Peyer's patch (tissue), 4 donors: Measurements from ENCODE around the gene RPLP2. TPM values are rescaled to one million over a fixed set of nuclear protein-coding genes. Genes with fewer than 3 reads are reported as not detected.

Experiments
- DNase-seq, 3 donors: peaks; one replicate each; pipeline ENCODE4 v3.0.0-alpha.2; 2017 to 2019
- H3K27ac ChIP-seq, 4 donors: fragments of 200-600 bp; sonication (generic); one replicate each; pipeline ENCODE4 v1.5.1; 2016 to 2019
- H3K27me3 ChIP-seq, 2 donors: fragments of 200-600 bp; sonication (generic); one replicate each; pipeline ENCODE4 v1.5.1; 2019
- H3K36me3 ChIP-seq, 3 donors: fragments of 200-600 bp; sonication (generic); one replicate each; pipeline ENCODE4 v1.5.1; 2016 to 2019
- H3K4me1 ChIP-seq, 4 donors: fragments of 200-600 bp; sonication (generic); one replicate each; pipeline ENCODE4 v1.5.1; 2016 to 2019
- H3K4me3 ChIP-seq, 4 donors: fragments of 200-600 bp; sonication (generic); 1 replicate in 3 of 4; 2 replicates in 1 of 4; pipeline ENCODE4 v1.5.1; 2016 to 2019; ENCODE audit warnings: mild to moderate bottlenecking in 1 of 4
- H3K9me3 ChIP-seq, 4 donors: fragments of 200-600 bp; sonication (generic); one replicate each; pipeline ENCODE4 v1.5.1; 2016 to 2019; ENCODE audit warnings: mild to moderate bottlenecking in 1 of 4
- CTCF ChIP-seq, 6 experiments: fragments of 450-650 bp in 4 of 6; fragments of 200-600 bp in 2 of 6; sonication (generic) in 1 of 6; IDR thresholded peaks; one replicate each; pipeline ENCODE4 v1.5.1; 2017 to 2019; ENCODE audit warnings: antibody characterized with exemption in 6 of 6, mild to moderate bottlenecking in 3 of 6, moderate library complexity in 1 of 6
- POLR2A ChIP-seq, 2 donors: fragments of 450-650 bp; IDR thresholded peaks; one replicate each; pipeline ENCODE4 v1.5.1; 2017; ENCODE audit warnings: antibody characterized with exemption in 2 of 2, mild to moderate bottlenecking in 2 of 2, moderate library complexity in 2 of 2
- total RNA-seq, 4 donors: library from RNA; depleted of rRNA; stranded (reverse); fragments of >200 nt; gene quantifications; one replicate each; pipeline ENCODE4 v1.1.0, GENCODE V29; 2016

The RPLP2 gene
- total RNA-seq, 4 donors from 2014 or later = 261 to 1,717 (median 510) TPM

GRCh38 chr11:795634-796564 is 13.9 kb upstream of the RPLP2 start:
- H3K9me3 ChIP-seq = no peaks in the 10 kb centered on the region
- peak overlapping the region; percentile 87 to 98 (median 92) for H3K27ac ChIP-seq
- peak overlapping the region; percentile 71 to 88 (median 78) for H3K4me3 ChIP-seq
- no peaks in the 10 kb centered on the region for H3K27me3 ChIP-seq
- H3K4me1 ChIP-seq = peaks cover 5 to 33% (median 27%) of the 10 kb centered on the region in 4 donors
- peaks cover 0 to 42% (median 0%) of the 10 kb centered on the region in 3 donors for H3K36me3 ChIP-seq
- peak; percentile 79 to 88 (median 85) for DNase-seq
- no peak for TF ChIP-seq POLR2A (IDR thresholded peaks at IDR 0.05)
- no peak for TF ChIP-seq CTCF (IDR thresholded peaks at IDR 0.05)

GRCh38 chr11:796565-797295 is 13.0 kb upstream of the RPLP2 start:
- H3K36me3 ChIP-seq = peaks cover 0 to 44% (median 0%) of the 10 kb centered on the region in 3 donors
- TF ChIP-seq POLR2A (IDR thresholded peaks at IDR 0.05) (no peak), CTCF (IDR thresholded peaks at IDR 0.05) (no peak)
- no peaks in the 10 kb centered on the region for H3K27me3 ChIP-seq
- H3K9me3 ChIP-seq = no peaks in the 10 kb centered on the region
- peak in 2 of 3 donors; percentile 67 to 71 for DNase-seq
- peaks cover 5 to 33% (median 27%) of the 10 kb centered on the region in 4 donors for H3K4me1 ChIP-seq
- peak overlapping the region; percentile 87 to 98 (median 92) for H3K27ac ChIP-seq
- peak overlapping the region; percentile 71 to 88 (median 78) for H3K4me3 ChIP-seq

- H3K27ac ChIP-seq = peak overlapping the region; percentile 87 to 98 (median 92)
- peak overlapping the region; percentile 71 to 88 (median 78) for H3K4me3 ChIP-seq
- H3K9me3 ChIP-seq = no peaks in the 10 kb centered on the region
- peaks cover 0 to 45% (median 0%) of the 10 kb centered on the region in 3 donors for H3K36me3 ChIP-seq
- DNase-seq = peak; percentile 78 to 88 (median 81)
- TF ChIP-seq POLR2A (IDR thresholded peaks at IDR 0.05) (no peak), CTCF (IDR thresholded peaks at IDR 0.05) (no peak)
- H3K27me3 ChIP-seq = no peaks in the 10 kb centered on the region
- H3K4me1 ChIP-seq = peaks cover 5 to 33% (median 27%) of the 10 kb centered on the region in 4 donors
Measured at GRCh38 chr11:797296-798092, 12.3 kb upstream of the RPLP2 start.

GRCh38 chr11:798093-798713 is 11.6 kb upstream of the RPLP2 start, which contains the start of gene SLC25A22:
TSS of gene SLC25A22 (minus strand) at chr11:798281. CDS start at chr11:795006, 3,275 bp downstream.
- Histone ChIP-seq H3K4me3 (peak within 1 kb of the TSS; percentile 71 to 88 (median 78)), H3K27ac (peak within 1 kb of the TSS; percentile 87 to 98 (median 92)), H3K36me3 (peaks cover 0 to 45% (median 0%) of the 10 kb centered on the region in 3 donors), H3K4me1 (peaks cover 5 to 38% (median 27%) of the 10 kb centered on the region in 4 donors), H3K9me3 (no peaks in the 10 kb centered on the region), H3K27me3 (no peaks in the 10 kb centered on the region)
- peak in 1 of 2 donors; percentile 9 for TF ChIP-seq POLR2A (IDR thresholded peaks at IDR 0.05)
- peak; percentile 83 to 98 (median 94) for TF ChIP-seq CTCF (IDR thresholded peaks at IDR 0.05)
- DNase-seq = peak; percentile 79 to 91 (median 91)
